Measurements from ENCODE around the gene MRPL17. TPM values are rescaled to one million over a fixed set of nuclear protein-coding genes. Genes with fewer than 3 reads are reported as not detected.
A peak's percentile ranks its signal among the peaks of the same experiment; 100 is the strongest.

MRPL17 gene
- total and polyA plus RNA-seq, 7 donors, result 18.3 to 97.5 (median 23.4) TPM

DNA sequence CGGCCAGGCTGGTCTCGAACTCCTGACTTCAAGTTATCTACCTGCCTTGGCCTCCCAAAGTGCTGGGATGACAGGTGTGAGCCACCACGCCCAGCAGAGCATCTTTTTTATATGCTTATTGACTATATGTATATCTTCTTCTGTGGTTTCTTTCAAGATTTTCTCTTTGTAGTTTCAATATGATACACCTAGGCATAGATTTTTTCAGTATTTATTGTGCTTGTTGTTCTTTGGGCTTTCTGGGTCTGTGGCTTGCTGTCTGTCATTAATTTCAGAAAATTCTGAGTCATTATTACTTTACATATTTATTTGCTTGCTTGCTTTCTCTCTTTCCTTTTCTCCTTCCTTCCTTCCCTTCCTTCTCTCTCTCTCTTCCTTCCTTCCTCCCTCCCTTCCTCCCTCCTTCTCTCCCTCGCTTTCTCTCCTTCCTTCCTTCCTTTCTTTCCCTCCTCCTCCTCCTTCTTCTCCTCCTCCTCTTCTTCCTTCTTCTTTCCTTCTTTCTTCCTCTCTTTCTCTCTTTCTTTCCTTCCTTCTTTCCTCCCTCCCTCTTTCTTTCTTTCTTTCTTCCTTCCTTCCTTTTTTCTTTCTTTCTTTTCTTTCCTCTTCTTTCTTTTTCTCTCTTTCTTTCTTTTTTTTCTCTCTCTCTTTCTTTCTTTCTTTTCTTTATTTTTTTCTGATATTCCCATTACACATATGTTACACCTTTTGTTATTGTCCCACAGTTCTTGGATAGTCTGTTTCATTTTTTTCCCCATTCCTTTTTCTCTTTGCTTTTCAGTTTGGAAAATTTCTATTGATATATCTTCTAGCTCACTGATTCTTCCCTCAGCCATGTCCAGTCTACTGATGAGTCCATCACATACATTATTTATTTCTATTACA is 16.6 kb downstream of the MRPL17 start:
- Histone ChIP-seq H3K27me3 (no peaks in the 10 kb centered on the region), H3K27ac (no peak overlapping the region), H3K4me1 (peaks cover 0 to 26% (median 12%) of the 10 kb centered on the region in 4 donors), H3K9me3 (no peaks in the 10 kb centered on the region), H3K36me3 (no peaks in the 10 kb centered on the region), H3K4me3 (no peak overlapping the region)
- intact Hi-C loops (cut with DNase I), result no loop called here
- 90 to 94% methylated on average over 4 of the region's 4 CpGs for WGBS, 2 donors
- no peak for DNase-seq
- no peak for TF ChIP-seq EP300 (IDR thresholded peaks at IDR 0.05)
- TF ChIP-seq, protein P1, sequence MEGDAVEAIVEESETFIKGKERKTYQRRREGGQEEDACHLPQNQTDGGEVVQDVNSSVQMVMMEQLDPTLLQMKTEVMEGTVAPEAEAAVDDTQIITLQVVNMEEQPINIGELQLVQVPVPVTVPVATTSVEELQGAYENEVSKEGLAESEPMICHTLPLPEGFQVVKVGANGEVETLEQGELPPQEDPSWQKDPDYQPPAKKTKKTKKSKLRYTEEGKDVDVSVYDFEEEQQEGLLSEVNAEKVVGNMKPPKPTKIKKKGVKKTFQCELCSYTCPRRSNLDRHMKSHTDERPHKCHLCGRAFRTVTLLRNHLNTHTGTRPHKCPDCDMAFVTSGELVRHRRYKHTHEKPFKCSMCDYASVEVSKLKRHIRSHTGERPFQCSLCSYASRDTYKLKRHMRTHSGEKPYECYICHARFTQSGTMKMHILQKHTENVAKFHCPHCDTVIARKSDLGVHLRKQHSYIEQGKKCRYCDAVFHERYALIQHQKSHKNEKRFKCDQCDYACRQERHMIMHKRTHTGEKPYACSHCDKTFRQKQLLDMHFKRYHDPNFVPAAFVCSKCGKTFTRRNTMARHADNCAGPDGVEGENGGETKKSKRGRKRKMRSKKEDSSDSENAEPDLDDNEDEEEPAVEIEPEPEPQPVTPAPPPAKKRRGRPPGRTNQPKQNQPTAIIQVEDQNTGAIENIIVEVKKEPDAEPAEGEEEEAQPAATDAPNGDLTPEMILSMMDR (IDR thresholded peaks at IDR 0.05), result no peak

DNA sequence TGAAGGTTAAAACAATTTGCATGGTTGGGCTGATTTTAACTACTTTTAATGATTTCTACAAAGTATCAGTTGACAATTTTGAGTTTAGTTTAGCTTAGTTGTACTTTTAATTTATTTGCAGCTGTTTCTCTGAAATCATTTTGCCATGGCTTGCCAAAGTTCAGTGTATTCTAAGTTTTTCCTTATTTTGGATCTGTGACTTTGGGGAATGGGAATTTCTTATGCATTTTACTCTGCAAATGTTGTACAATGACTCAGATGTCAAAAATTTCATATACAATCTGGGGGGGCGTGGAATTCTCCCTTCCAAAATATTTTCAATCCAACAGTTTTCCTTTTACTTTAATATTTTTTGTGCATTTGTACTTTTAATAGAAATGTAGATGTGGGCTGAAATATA is 18.6 kb downstream of the MRPL17 start:
- no peak for DNase-seq
- Histone ChIP-seq H3K36me3 (no peaks in the 10 kb centered on the region), H3K9me3 (no peaks in the 10 kb centered on the region), H3K27me3 (no peaks in the 10 kb centered on the region), H3K4me3 (no peak overlapping the region), H3K27ac (peak overlapping the region in 3 of 4 donors; percentile 75 to 78 (median 78)), H3K4me1 (peaks cover 0 to 26% (median 12%) of the 10 kb centered on the region in 4 donors)
- 0 to 48% methylated on average over 1 of the region's 1 CpG for WGBS, 2 donors
- TF ChIP-seq, protein P1 (IDR thresholded peaks at IDR 0.05), result no peak
- TF ChIP-seq POLR2A (IDR thresholded peaks at IDR 0.05), result no peak
- TF ChIP-seq POLR2AphosphoS5 (IDR thresholded peaks at IDR 0.05), result no peak
- TF ChIP-seq EP300 (IDR thresholded peaks at IDR 0.05), result no peak
- intact Hi-C loops (cut with DNase I), result no loop called here

DNA sequence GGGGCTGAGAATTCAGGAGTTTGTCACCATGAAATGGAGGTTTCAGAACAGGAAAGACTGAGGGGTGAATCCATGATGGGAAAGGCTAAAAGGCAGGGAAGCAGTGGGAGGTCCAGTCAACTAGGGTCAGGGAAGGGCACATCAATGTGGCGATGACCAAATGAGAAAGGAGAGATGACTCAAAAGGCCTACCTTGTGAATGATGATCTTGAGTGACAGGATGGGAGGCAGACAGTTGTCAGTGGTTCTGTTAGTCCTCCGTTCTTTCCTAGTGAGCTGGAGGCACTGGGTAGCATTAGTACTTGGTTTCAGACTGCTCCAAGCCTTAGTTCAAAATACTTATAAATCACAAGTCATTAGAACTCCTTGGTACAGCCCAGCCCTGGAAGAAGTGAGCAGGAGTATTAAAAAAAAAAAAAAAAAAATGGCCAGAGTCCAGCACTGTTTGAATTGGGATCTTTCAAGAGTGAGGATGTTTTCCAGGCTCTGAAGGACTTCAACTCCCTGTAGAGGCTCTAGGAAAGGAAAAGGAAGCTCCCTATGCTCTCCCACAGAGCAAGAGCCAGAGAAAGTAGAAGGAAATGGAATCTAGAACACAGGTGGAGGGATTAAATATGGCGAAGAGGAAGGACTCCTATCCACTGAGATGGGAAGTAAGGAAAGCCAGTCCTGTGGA is 19.2 kb downstream of the MRPL17 start:
- DNase-seq, result no peak
- Histone ChIP-seq H3K9me3 (no peaks in the 10 kb centered on the region), H3K27me3 (no peaks in the 10 kb centered on the region), H3K27ac (peak overlapping the region in 3 of 4 donors; percentile 75 to 78 (median 78)), H3K36me3 (no peaks in the 10 kb centered on the region), H3K4me3 (no peak overlapping the region), H3K4me1 (peaks cover 0 to 26% (median 12%) of the 10 kb centered on the region in 4 donors)
- intact Hi-C loops (cut with DNase I), result no loop called here
- WGBS, 2 donors, result 62 to 87% methylated on average over 3 of the region's 3 CpGs
- no peak for TF ChIP-seq POLR2A (IDR thresholded peaks at IDR 0.05)
- TF ChIP-seq POLR2AphosphoS5 (IDR thresholded peaks at IDR 0.05), result peak in 3 of 4 donors; percentile 48 to 75 (median 63)
- TF ChIP-seq EP300 (IDR thresholded peaks at IDR 0.05), result peak in 1 of 4 donors; percentile 26
- TF ChIP-seq, protein P1 (IDR thresholded peaks at IDR 0.05), result no peak

GRCh38 chr11:6660712-6661111 is 22.4 kb downstream of the MRPL17 start:
- TF ChIP-seq POLR2AphosphoS5 (IDR thresholded peaks at IDR 0.05) (no peak), POLR2A (IDR thresholded peaks at IDR 0.05) (no peak), EP300 (IDR thresholded peaks at IDR 0.05) (no peak)
- TF ChIP-seq, protein P1 (IDR thresholded peaks at IDR 0.05), result no peak
- no peaks in the 10 kb centered on the region for H3K36me3 ChIP-seq
- no peaks in the 10 kb centered on the region for H3K27me3 ChIP-seq
- no peak overlapping the region for H3K27ac ChIP-seq
- H3K4me1 ChIP-seq, result peaks cover 0 to 28% (median 21%) of the 10 kb centered on the region in 4 donors
- WGBS, 2 donors, result 84 to 86% methylated on average over 3 of the region's 3 CpGs
- no peak for DNase-seq
- no peaks in the 10 kb centered on the region for H3K9me3 ChIP-seq
- intact Hi-C loops (cut with DNase I), result no loop called here
- no peak overlapping the region for H3K4me3 ChIP-seq

All from sigmoid colon (tissue), 7 donors.